Prostate gland (tissue), 2 donors: ENCODE results near the gene PCLO.

Experiments
- POLR2A ChIP-seq: fragments of 450-650 bp; IDR thresholded peaks from one replicate; pipeline ENCODE4 v1.6.1; 2016; ENCODE audit warnings: antibody characterized with exemption, mild to moderate bottlenecking
- POLR2AphosphoS5 ChIP-seq: sonication (generic); formaldehyde crosslinking; IDR thresholded peaks from one replicate; pipeline ENCODE4 v1.6.1; 2017; ENCODE audit warnings: antibody characterized with exemption
- TF ChIP-seq, protein P1 (sequence below), 4 experiments: fragments of 200-600 bp in 2 of 4; fragments of 450-650 bp in 2 of 4; sonication (generic) in 2 of 4; IDR thresholded peaks; 1 replicate in 3 of 4; 2 replicates in 1 of 4; pipeline ENCODE4 v1.5.1; 2016 to 2019; ENCODE audit warnings: antibody characterized with exemption in 4 of 4, mild to moderate bottlenecking in 2 of 4, moderate library complexity in 2 of 4

DNA sequence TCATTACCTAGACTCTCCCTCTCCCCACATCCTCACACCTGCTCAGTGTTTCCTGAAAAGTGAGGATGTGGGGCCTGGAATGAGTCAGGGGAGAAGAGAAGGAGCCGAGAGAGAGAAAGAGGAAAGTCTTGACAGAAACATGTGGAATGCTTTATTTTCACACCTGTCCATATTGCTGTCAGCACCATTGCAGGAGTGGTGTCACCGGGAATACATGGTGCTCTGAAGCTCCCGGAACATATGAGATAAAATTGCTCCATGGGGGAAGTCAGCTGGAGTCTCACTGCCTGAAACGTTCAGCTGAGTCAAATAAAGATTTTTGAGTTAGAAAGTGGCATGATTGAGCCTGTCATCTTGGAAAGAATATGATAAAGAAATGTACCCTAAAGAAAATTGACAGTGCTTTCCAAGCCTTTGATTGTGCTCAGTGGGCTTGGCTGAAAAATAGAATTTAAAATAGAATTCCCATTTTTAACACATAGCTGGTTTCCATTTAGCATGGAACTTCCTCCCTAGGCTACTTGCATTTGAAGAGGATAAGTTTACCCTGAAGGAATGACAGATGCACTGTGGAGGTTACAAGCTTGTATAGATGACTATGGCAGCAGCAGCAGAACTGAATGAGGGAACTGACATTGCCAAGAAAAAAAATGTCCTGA lies 182.4 kb downstream of the PCLO start:
- TF ChIP-seq, protein P1, sequence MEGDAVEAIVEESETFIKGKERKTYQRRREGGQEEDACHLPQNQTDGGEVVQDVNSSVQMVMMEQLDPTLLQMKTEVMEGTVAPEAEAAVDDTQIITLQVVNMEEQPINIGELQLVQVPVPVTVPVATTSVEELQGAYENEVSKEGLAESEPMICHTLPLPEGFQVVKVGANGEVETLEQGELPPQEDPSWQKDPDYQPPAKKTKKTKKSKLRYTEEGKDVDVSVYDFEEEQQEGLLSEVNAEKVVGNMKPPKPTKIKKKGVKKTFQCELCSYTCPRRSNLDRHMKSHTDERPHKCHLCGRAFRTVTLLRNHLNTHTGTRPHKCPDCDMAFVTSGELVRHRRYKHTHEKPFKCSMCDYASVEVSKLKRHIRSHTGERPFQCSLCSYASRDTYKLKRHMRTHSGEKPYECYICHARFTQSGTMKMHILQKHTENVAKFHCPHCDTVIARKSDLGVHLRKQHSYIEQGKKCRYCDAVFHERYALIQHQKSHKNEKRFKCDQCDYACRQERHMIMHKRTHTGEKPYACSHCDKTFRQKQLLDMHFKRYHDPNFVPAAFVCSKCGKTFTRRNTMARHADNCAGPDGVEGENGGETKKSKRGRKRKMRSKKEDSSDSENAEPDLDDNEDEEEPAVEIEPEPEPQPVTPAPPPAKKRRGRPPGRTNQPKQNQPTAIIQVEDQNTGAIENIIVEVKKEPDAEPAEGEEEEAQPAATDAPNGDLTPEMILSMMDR (IDR thresholded peaks at IDR 0.05) = no peak
- no peak for TF ChIP-seq POLR2A
- no peak for TF ChIP-seq POLR2AphosphoS5
